Panc1 (cell line): Measurements from ENCODE around the gene MRAS. TPM values are rescaled to one million over a fixed set of nuclear protein-coding genes. Genes with fewer than 3 reads are reported as not detected.

ENCODE experiments used
- ATAC-seq: fragments of 200-7000 bp; cut with Tn5 transposase; 2 replicates; pipeline ENCODE4 v1.9.1; 2020; ENCODE audit warnings: mild to moderate bottlenecking, moderate library complexity
- BruUV-seq: library from RNA; stranded (reverse); fragments of 400-500 nt; replicated peaks from 2 replicates; lab custom pipeline; 2021; lab: Mats Ljungman, UMichigan
- CTCF ChIA-PET: fragments of 300-600 bp; sonication (Branson Sonifier 250); formaldehyde crosslinking; loops from one replicate; lab custom pipeline; 2022; ENCODE audit warnings: antibody characterized with exemption; lab: Charles Lee
- POLR2A ChIA-PET: fragments of 300-600 bp; sonication (Branson Sonifier 250); formaldehyde crosslinking; loops from one replicate; lab custom pipeline; 2022; ENCODE audit warnings: antibody characterized with exemption; lab: Charles Lee
- DNase-seq: peaks from one replicate; pipeline ENCODE4 v3.0.0-alpha.2; 2010; ENCODE audit warnings: low read depth, low spot score
- H3K27ac ChIP-seq: 2 replicates; pipeline ENCODE4 v1.5.1; 2011; ENCODE audit warnings: mild to moderate bottlenecking, low read length, inconsistent platforms
- H3K27me3 ChIP-seq: fragments of 200-500 bp; sonication (Bioruptor generic); 2 replicates; pipeline ENCODE4 v1.6.0; 2014; ENCODE audit warnings: low read length, inconsistent platforms; ENCODE audit not compliant: control insufficient read depth, insufficient read depth
- H3K36me3 ChIP-seq: fragments of 200-500 bp; sonication (Bioruptor generic); 2 replicates; pipeline ENCODE4 v1.5.1; 2014; ENCODE audit warnings: inconsistent platforms, mild to moderate bottlenecking, low read length, moderate library complexity; ENCODE audit not compliant: control insufficient read depth, insufficient read depth
- H3K4me1 ChIP-seq: 2 replicates; pipeline ENCODE4 v1.5.1; 2011; ENCODE audit warnings: inconsistent platforms, mild to moderate bottlenecking, low read length, moderate library complexity; ENCODE audit not compliant: control insufficient read depth, insufficient read depth
- H3K4me3 ChIP-seq, 2 experiments: 2 replicates each; pipeline ENCODE4 v1.5.1; 2011 to 2012; ENCODE audit warnings: low read depth in 2 of 2, low read length in 2 of 2, mild to moderate bottlenecking in 2 of 2, inconsistent platforms in 1 of 2, moderate library complexity in 1 of 2
- H3K9me3 ChIP-seq: fragments of 200-500 bp; sonication (Bioruptor generic); 2 replicates; pipeline ENCODE4 v1.5.1; 2014; ENCODE audit warnings: low read depth, mild to moderate bottlenecking, inconsistent platforms, low read length, moderate library complexity; ENCODE audit not compliant: control insufficient read depth, insufficient read depth
- POLR2AphosphoS5 ChIP-seq: IDR thresholded peaks from 2 replicates; pipeline ENCODE4 v1.6.1; 2012; ENCODE audit warnings: mild to moderate bottlenecking, low read depth, low read length, moderate library complexity
- REST ChIP-seq, 2 experiments: IDR thresholded peaks; 2 replicates each; pipeline ENCODE4 v1.6.1; 2011 to 2012; ENCODE audit warnings: low read depth in 2 of 2, control low read depth in 1 of 2, low read length in 1 of 2, mild to moderate bottlenecking in 1 of 2, moderate library complexity in 1 of 2; ENCODE audit not compliant: insufficient read depth in 1 of 2
- SIN3A ChIP-seq: IDR thresholded peaks from 2 replicates; pipeline ENCODE4 v1.6.1; 2012; ENCODE audit warnings: low read depth, mild to moderate bottlenecking, low read length, moderate library complexity, borderline replicate concordance; ENCODE audit not compliant: insufficient read depth
- TCF7L2 ChIP-seq: IDR thresholded peaks from 2 replicates; pipeline ENCODE4 v1.6.1; 2011; ENCODE audit warnings: mild to moderate bottlenecking, low read depth, low read length, inconsistent platforms
- in situ Hi-C: cut with HindIII; loops from 2 replicates; pipeline ENCODE4 v1.10.0; 2016; ENCODE audit warnings: low sequenced_read_pairs, low pct_unique_long_range_greater_than_20kb
- intact Hi-C: fragments of 100-400 bp; cut with micrococcal nuclease; formaldehyde crosslinking; loops from one replicate; pipeline ENCODE4 v1.10.0; 2022; ENCODE audit not compliant: unreplicated experiment
- total RNA-seq: library from RNA; stranded (reverse); gene quantifications from one replicate; pipeline ENCODE4 v1.2.1, GENCODE V29; 2021; ENCODE audit not compliant: unreplicated experiment
- TF ChIP-seq, protein P1 (sequence below): fragments of 450-650 bp; IDR thresholded peaks from 2 replicates; pipeline ENCODE4 v1.5.1; 2017; ENCODE audit warnings: mild to moderate bottlenecking

The MRAS gene
- total RNA-seq, 1 experiment from 2014 or later: 14.2 TPM

DNA sequence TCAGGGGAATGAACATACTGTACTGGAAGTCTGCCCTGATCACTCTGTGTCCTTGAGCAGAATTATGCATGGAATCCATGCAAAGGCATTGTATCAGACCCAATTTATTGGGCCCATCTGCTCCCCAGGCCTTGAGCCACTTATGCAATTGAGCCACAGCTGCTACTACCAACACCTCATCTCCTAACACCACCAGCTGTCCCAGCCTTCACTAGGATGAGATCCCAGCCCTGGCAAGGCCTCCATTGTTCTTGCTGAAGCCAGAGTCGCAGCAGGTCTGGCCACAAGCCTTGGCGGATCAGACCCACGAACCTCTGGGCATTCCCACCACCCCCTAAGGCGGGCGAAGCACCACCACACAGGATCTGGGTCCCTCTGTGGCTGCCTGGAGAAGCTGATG, 9.6 kb upstream of the MRAS start:
- intact Hi-C loops: loop anchor here (10.0 kb wide), 1 partner anchor 66 kb away; no protein-coding TSS in a partner anchor
- in situ Hi-C loops: no loop called here
- CTCF ChIA-PET: no interaction called here

DNA sequence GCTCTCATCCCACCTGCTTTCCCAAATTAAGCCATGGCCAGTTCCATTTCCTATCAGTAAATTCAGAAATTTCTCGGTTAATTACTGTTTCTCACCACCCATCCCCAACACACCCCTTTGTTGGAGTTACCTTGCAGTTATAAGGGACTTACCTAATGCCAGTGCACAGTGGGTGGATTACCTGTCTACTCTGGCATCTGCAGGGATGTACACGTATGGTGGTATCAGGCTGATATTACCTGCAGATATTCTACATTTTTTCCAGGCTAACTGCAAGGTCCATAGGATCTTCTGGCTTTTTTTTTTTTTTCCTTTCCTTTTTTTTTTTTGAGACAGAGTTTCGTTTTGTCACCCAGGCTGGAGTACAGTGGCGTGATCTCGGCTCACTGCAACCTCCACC, 7.9 kb upstream of the MRAS start:
- H3K27me3 ChIP-seq: peaks cover 2% of the 10 kb centered on the region; the same call in 1 of the 2 replicates
- TF ChIP-seq, protein P1, sequence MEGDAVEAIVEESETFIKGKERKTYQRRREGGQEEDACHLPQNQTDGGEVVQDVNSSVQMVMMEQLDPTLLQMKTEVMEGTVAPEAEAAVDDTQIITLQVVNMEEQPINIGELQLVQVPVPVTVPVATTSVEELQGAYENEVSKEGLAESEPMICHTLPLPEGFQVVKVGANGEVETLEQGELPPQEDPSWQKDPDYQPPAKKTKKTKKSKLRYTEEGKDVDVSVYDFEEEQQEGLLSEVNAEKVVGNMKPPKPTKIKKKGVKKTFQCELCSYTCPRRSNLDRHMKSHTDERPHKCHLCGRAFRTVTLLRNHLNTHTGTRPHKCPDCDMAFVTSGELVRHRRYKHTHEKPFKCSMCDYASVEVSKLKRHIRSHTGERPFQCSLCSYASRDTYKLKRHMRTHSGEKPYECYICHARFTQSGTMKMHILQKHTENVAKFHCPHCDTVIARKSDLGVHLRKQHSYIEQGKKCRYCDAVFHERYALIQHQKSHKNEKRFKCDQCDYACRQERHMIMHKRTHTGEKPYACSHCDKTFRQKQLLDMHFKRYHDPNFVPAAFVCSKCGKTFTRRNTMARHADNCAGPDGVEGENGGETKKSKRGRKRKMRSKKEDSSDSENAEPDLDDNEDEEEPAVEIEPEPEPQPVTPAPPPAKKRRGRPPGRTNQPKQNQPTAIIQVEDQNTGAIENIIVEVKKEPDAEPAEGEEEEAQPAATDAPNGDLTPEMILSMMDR: no peak
- TF ChIP-seq REST (IDR thresholded peaks at IDR 0.05; ENCODE audit: insufficient read depth in 1 of 2, low read depth in 2 of 2, low read length in 1 of 2) (no peak), POLR2AphosphoS5 (no peak), TCF7L2 (no peak), SIN3A (no peak)
- in situ Hi-C loops: no loop called here
- ChIA-PET POLR2A (no interaction called here), CTCF (interaction anchor here (0.7 kb wide), 1 partner anchor 20 kb away, joined by 6 read pairs; no protein-coding TSS in a partner anchor)
- no peak overlapping the region for H3K27ac ChIP-seq
- ATAC-seq: no peak
- no peak overlapping the region for H3K4me3 ChIP-seq
- BruUV-seq: no TSS peak
- no peaks in the 10 kb centered on the region for H3K4me1 ChIP-seq
- H3K36me3 ChIP-seq: no peaks in the 10 kb centered on the region
- no peak for DNase-seq
- intact Hi-C loops: no loop called here
- H3K9me3 ChIP-seq: no peaks in the 10 kb centered on the region

More for the DNA sequence above, 9.6 kb upstream of the MRAS start:
- H3K9me3 ChIP-seq: no peaks in the 10 kb centered on the region
- no peak overlapping the region for H3K4me3 ChIP-seq
- no peak for DNase-seq
- no peaks in the 10 kb centered on the region for H3K4me1 ChIP-seq
- H3K27ac ChIP-seq: no peak overlapping the region
- POLR2A ChIA-PET: no interaction called here
- no peaks in the 10 kb centered on the region for H3K36me3 ChIP-seq
- TF ChIP-seq REST (IDR thresholded peaks at IDR 0.05; ENCODE audit: insufficient read depth in 1 of 2, low read depth in 2 of 2, low read length in 1 of 2): no peak
- TF ChIP-seq, protein P1: no peak
- TF ChIP-seq POLR2AphosphoS5: no peak
- no peak for TF ChIP-seq SIN3A
- TF ChIP-seq TCF7L2: no peak
- BruUV-seq: no TSS peak
- H3K27me3 ChIP-seq: peaks cover 11% of the 10 kb centered on the region
- ATAC-seq: no peak
